ENCODE results near the gene PCID2. TPM values are rescaled to one million over a fixed set of nuclear protein-coding genes. Genes with fewer than 3 reads are reported as not detected.

PCID2 gene
- total and polyA plus RNA-seq, 2 of the 13 experiments (the other 11 are each of a cell fraction or from before 2014, with no cell fraction given), result 65.0 to 111 TPM

Small RNAs within 50 kb of the gene (small RNA-seq; reads per million reads assigned to genes)
- gene AL137002.1 (ENCODE audit: insufficient read depth in 2 of 3, insufficient read length in 3 of 3, low read depth in 2 of 3, low replicate concordance in 1 of 3), result 0 reads per million in 3 experiments

Other genes starting within 250 kb of the PCID2 start
- gene MCF2L, start 239.5 kb downstream of the PCID2 start, total RNA-seq (2016; rRNA removed; fragmentation: Illumina TruSeq; extraction: Trizol), result 13.7 and 19.4 TPM in 2 replicates
- gene MCF2L, start 239.5 kb downstream of the PCID2 start, polyA plus RNA-seq (2011; rRNA removed), result 28.4 and 33.6 TPM in 2 replicates
- 7.2 and 12.6 TPM in 2 replicates for gene F7, start 102.9 kb downstream of the PCID2 start, total RNA-seq (2016; rRNA removed; fragmentation: Illumina TruSeq; extraction: Trizol)
- 26.5 and 39.9 TPM in 2 replicates for gene F7, start 102.9 kb downstream of the PCID2 start, polyA plus RNA-seq (2011; rRNA removed)
- gene F10, start 85.9 kb downstream of the PCID2 start, total RNA-seq (2016; rRNA removed; fragmentation: Illumina TruSeq; extraction: Trizol), result 19.9 and 58.4 TPM in 2 replicates
- 237 and 317 TPM in 2 replicates for gene F10, start 85.9 kb downstream of the PCID2 start, polyA plus RNA-seq (2011; rRNA removed)
- gene PROZ, start 50.0 kb downstream of the PCID2 start, total RNA-seq (2016; rRNA removed; fragmentation: Illumina TruSeq; extraction: Trizol), result 2.1 and 5.6 TPM in 2 replicates
- gene PROZ, start 50.0 kb downstream of the PCID2 start, polyA plus RNA-seq (2011; rRNA removed), result 22.5 and 26.1 TPM in 2 replicates
- 75.3 and 95.5 TPM in 2 replicates for gene CUL4A, start 944 bp upstream of the PCID2 start, total RNA-seq (2016; rRNA removed; fragmentation: Illumina TruSeq; extraction: Trizol)
- gene CUL4A, start 944 bp upstream of the PCID2 start, polyA plus RNA-seq (2011; rRNA removed), result 51.2 and 60.8 TPM in 2 replicates
- 33.2 and 112 TPM in 2 replicates for gene LAMP1, start 88.6 kb upstream of the PCID2 start, total RNA-seq (2016; rRNA removed; fragmentation: Illumina TruSeq; extraction: Trizol)
- 103 TPM in 2 replicates for gene LAMP1, start 88.6 kb upstream of the PCID2 start, polyA plus RNA-seq (2011; rRNA removed)
- gene GRTP1, start 155.5 kb upstream of the PCID2 start, total RNA-seq (2016; rRNA removed; fragmentation: Illumina TruSeq; extraction: Trizol), result 30.3 and 30.8 TPM in 2 replicates
- gene GRTP1, start 155.5 kb upstream of the PCID2 start, polyA plus RNA-seq (2011; rRNA removed), result 40.5 and 40.6 TPM in 2 replicates
- gene ADPRHL1, start 244.8 kb upstream of the PCID2 start, total RNA-seq (2016; rRNA removed; fragmentation: Illumina TruSeq; extraction: Trizol), result 0.34 and 0.40 TPM in 2 replicates
- gene ADPRHL1, start 244.8 kb upstream of the PCID2 start, polyA plus RNA-seq (2011; rRNA removed), result 0.34 and 0.65 TPM in 2 replicates

Data from HepG2 (cell line).